Peyer's patch (tissue), 4 donors: ENCODE results near the gene ELP2.

ENCODE experiments used
- POLR2A ChIP-seq, 2 donors: fragments of 450-650 bp; IDR thresholded peaks; one replicate each; pipeline ENCODE4 v1.5.1; 2017; ENCODE audit warnings: antibody characterized with exemption in 2 of 2, mild to moderate bottlenecking in 2 of 2, moderate library complexity in 2 of 2
- TF ChIP-seq, protein P1 (sequence below), 6 experiments: fragments of 450-650 bp in 4 of 6; fragments of 200-600 bp in 2 of 6; sonication (generic) in 1 of 6; IDR thresholded peaks; one replicate each; pipeline ENCODE4 v1.5.1; 2017 to 2019; ENCODE audit warnings: antibody characterized with exemption in 6 of 6, mild to moderate bottlenecking in 3 of 6, moderate library complexity in 1 of 6

DNA sequence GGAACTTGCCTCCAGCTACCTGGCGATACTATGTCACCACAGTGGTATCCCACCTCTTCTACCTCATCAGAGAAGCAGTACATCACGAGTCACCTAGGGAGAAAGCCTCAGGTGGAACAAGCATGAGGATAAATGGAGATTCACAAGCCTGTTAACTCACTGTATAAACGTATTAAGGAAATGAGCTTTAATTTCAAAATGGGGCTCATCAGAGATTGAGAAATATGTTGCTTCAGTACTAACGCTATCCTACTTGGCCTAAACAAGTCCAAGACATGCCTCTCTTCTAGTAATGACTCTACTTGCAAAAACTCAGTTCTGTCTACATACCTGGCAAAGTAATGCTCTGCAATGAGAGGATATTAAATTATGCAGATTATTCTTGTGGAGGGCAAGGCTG, 4.9 kb upstream of the ELP2 start:
- TF ChIP-seq, protein P1, sequence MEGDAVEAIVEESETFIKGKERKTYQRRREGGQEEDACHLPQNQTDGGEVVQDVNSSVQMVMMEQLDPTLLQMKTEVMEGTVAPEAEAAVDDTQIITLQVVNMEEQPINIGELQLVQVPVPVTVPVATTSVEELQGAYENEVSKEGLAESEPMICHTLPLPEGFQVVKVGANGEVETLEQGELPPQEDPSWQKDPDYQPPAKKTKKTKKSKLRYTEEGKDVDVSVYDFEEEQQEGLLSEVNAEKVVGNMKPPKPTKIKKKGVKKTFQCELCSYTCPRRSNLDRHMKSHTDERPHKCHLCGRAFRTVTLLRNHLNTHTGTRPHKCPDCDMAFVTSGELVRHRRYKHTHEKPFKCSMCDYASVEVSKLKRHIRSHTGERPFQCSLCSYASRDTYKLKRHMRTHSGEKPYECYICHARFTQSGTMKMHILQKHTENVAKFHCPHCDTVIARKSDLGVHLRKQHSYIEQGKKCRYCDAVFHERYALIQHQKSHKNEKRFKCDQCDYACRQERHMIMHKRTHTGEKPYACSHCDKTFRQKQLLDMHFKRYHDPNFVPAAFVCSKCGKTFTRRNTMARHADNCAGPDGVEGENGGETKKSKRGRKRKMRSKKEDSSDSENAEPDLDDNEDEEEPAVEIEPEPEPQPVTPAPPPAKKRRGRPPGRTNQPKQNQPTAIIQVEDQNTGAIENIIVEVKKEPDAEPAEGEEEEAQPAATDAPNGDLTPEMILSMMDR (IDR thresholded peaks at IDR 0.05): no peak
- no peak for TF ChIP-seq POLR2A (IDR thresholded peaks at IDR 0.05)
